GM12878 (cell line): ENCODE measurements around the gene ZNF182. TPM values are rescaled to one million over a fixed set of nuclear protein-coding genes. Genes with fewer than 3 reads are reported as not detected.
"Not testable (repeated sequence)": the region's sequence is repeated elsewhere in the genome, so short reads cannot be mapped to it uniquely, and the experiment has no call there.

Experiments
- ATAC-seq: fragments of 200-7000 bp; cut with Tn5 transposase; 3 replicates; pipeline ENCODE4 v1.9.1; 2020; ENCODE audit warnings: mild to moderate bottlenecking, moderate library complexity
- BruUV-seq: library from RNA; stranded (reverse); fragments of 400-500 nt; replicated peaks from 2 replicates; lab custom pipeline; 2021; lab: Mats Ljungman, UMichigan
- CTCF ChIA-PET: fragments of 300-600 bp; sonication (Branson Sonifier 250); formaldehyde crosslinking; extraction: SDS; loops from one replicate; lab custom pipeline; 2021; ENCODE audit warnings: inconsistent platforms; lab: Yijun Ruan, JAX
- POLR2A ChIA-PET: fragments of 350-600 bp; formaldehyde crosslinking; extraction: SDS; loops from one replicate; lab custom pipeline; 2021; ENCODE audit warnings: inconsistent platforms; lab: Charles Lee
- RAD21 ChIA-PET: fragments of 300-600 bp; sonication (Branson Sonifier 250); formaldehyde crosslinking; loops from one replicate; lab custom pipeline; 2023; ENCODE audit warnings: antibody characterized with exemption; ENCODE audit not compliant: unreplicated experiment; lab: Charles Lee
- SMC1A ChIA-PET: fragments of 300-600 bp; sonication (Branson Sonifier 250); formaldehyde crosslinking; loops from one replicate; lab custom pipeline; 2023; ENCODE audit not compliant: unreplicated experiment, uncharacterized antibody; lab: Charles Lee
- DNase-seq: peaks from one replicate; pipeline ENCODE4 v3.0.0-alpha.2; 2011; ENCODE audit warnings: low read depth, low spot score
- FAIRE-seq: peaks from 3 replicates; lab custom pipeline; 2011; peaks lifted over from hg19 to GRCh38; lab: Jason Lieb, UNC
- H2AFZ ChIP-seq: 2 replicates; pipeline ENCODE4 v1.6.0; 2011; ENCODE audit warnings: low read depth, low read length, control low read depth; ENCODE audit not compliant: control insufficient read depth
- H3K27ac ChIP-seq: 2 replicates; pipeline ENCODE4 v1.5.1; 2011; ENCODE audit warnings: control low read depth; ENCODE audit not compliant: control insufficient read depth, insufficient read depth
- H3K27me3 ChIP-seq, 2 experiments: replicated peaks in 1 of 2; 2 replicates each; pipeline versions ENCODE4 v1.6.0 to v1.6.1; 2011; ENCODE audit warnings: low read length in 1 of 2; ENCODE audit not compliant: control insufficient read depth in 2 of 2, insufficient read depth in 2 of 2
- H3K36me3 ChIP-seq, 2 experiments: 2 replicates each; pipeline ENCODE4 v1.5.1; 2011; ENCODE audit warnings: low read length in 1 of 2; ENCODE audit not compliant: control insufficient read depth in 2 of 2, insufficient read depth in 2 of 2
- H3K4me1 ChIP-seq: 2 replicates; pipeline ENCODE4 v1.6.1; 2011; ENCODE audit warnings: mild to moderate bottlenecking, low read length, moderate library complexity, mixed read lengths; ENCODE audit not compliant: control insufficient read depth, insufficient read depth
- H3K4me2 ChIP-seq: 2 replicates; pipeline ENCODE4 v1.6.0; 2011; ENCODE audit warnings: control low read depth; ENCODE audit not compliant: control insufficient read depth, insufficient read depth
- H3K4me3 ChIP-seq: fragments of 200-600 bp; sonication (generic); 2 replicates; pipeline ENCODE4 v1.5.1; 2016
- H3K79me2 ChIP-seq: 2 replicates; pipeline ENCODE4 v1.6.0; 2011; ENCODE audit warnings: low read length; ENCODE audit not compliant: control insufficient read depth, insufficient read depth
- H3K9ac ChIP-seq: 2 replicates; pipeline ENCODE4 v1.8.0; 2011; ENCODE audit warnings: low read length, control low read depth, mixed read lengths; ENCODE audit not compliant: control insufficient read depth, insufficient read depth
- H3K9me3 ChIP-seq: replicated peaks from 3 replicates; pipeline ENCODE4 v1.5.1; 2011; ENCODE audit warnings: mild to moderate bottlenecking, low read length; ENCODE audit not compliant: control insufficient read depth, insufficient read depth
- H4K20me1 ChIP-seq: 2 replicates; pipeline ENCODE4 v1.6.0; 2011; ENCODE audit not compliant: control insufficient read depth, insufficient read depth
- WGBS: methylation state at CpG from one replicate; pipeline ENCODE4 v1.1.6; 2016; ENCODE audit warnings: low lambda C conversion rate; ENCODE audit not compliant: insufficient replicate concordance, insufficient coverage; ENCODE audit errors: missing lambda C conversion rate; 5-methylcytosine and 5-hydroxymethylcytosine counted together
- in situ Hi-C: fragments of 300-500 bp; cut with MboI; formaldehyde crosslinking; loops from 9 replicates; pipeline ENCODE4 v1.14.3; 2018; ENCODE audit warnings: mixed read lengths
- intact Hi-C: fragments of 100-400 bp; cut with micrococcal nuclease; formaldehyde crosslinking; loops from one replicate; pipeline ENCODE4 v1.14.2; 2022; ENCODE audit not compliant: unreplicated experiment
- polyA plus RNA-seq, 11 experiments: library from polyadenylated mRNA; depleted of rRNA in 4 of 11; unstranded in 6 of 11; stranded (reverse) in 5 of 11; fragments of >200 nt; fragmentation: Nextera tagmentation in 4 of 11; fragmentation: Illumina TruSeq in 1 of 11; extraction: Ambion mirVana in 4 of 11; extraction: Trizol in 1 of 11; gene quantifications; 1 replicate in 1 of 11; 2 replicates in 10 of 11; pipeline versions ENCODE4 v1.2.1 to v1.2.3, GENCODE V29; 2011 to 2016; ENCODE audit warnings: inconsistent platforms in 2 of 11, missing spikeins in 2 of 11, low read depth in 1 of 11
- total RNA-seq, 4 experiments: library from RNA; depleted of rRNA in 3 of 4; stranded (reverse); fragments of >200 nt in 3 of 4; fragmentation: Illumina TruSeq in 1 of 4; extraction: Trizol in 1 of 4; gene quantifications; 2 replicates each; pipeline versions ENCODE4 v1.2.1 to v1.2.3, GENCODE V29; 2013 to 2021

ZNF182 gene
- total and polyA plus RNA-seq, 10 of the 15 experiments (the other 5 are each of a cell fraction or from before 2014, with no cell fraction given) = 0.85 to 7.0 (median 5.3) TPM

GRCh38 chrX:48016583-48017310, 13.0 kb upstream of the ZNF182 start:
- BruUV-seq, SMC1A ChIA-PET, H2AFZ ChIP-seq, FAIRE-seq, POLR2A ChIA-PET, CTCF ChIA-PET, ATAC-seq, in situ Hi-C loops, H3K4me1 ChIP-seq, H3K27ac ChIP-seq, H3K4me3 ChIP-seq, H3K9me3 ChIP-seq, DNase-seq, H3K4me2 ChIP-seq, H4K20me1 ChIP-seq, RAD21 ChIA-PET, H3K9ac ChIP-seq, H3K27me3 ChIP-seq, intact Hi-C loops, H3K79me2 ChIP-seq, H3K36me3 ChIP-seq: not testable (repeated sequence)
- 74% methylated on average over 15 of the region's 46 CpGs for WGBS

GRCh38 chrX:48009445-48009960, 5.7 kb upstream of the ZNF182 start:
- FAIRE-seq, CTCF ChIA-PET, H3K36me3 ChIP-seq, H3K4me1 ChIP-seq, H3K79me2 ChIP-seq, in situ Hi-C loops, H4K20me1 ChIP-seq, intact Hi-C loops, ATAC-seq, H3K9me3 ChIP-seq, H3K4me3 ChIP-seq, POLR2A ChIA-PET, BruUV-seq, DNase-seq, H3K4me2 ChIP-seq, H2AFZ ChIP-seq, SMC1A ChIA-PET, H3K27ac ChIP-seq, RAD21 ChIA-PET, H3K27me3 ChIP-seq, H3K9ac ChIP-seq: not testable (repeated sequence)
- WGBS = no CpG with 5 or more reads among the region's 2 CpGs

GRCh38 chrX:48006688-48007087, 2.9 kb upstream of the ZNF182 start, which contains the start of gene SPACA5:
Gene SPACA5, plus strand, starts transcription at chrX:48006988. Its CDS starts 815 bp downstream, at chrX:48007803.
- BruUV-seq, H3K9me3 ChIP-seq, ATAC-seq, POLR2A ChIA-PET, CTCF ChIA-PET, H3K4me3 ChIP-seq, H3K4me2 ChIP-seq, H3K9ac ChIP-seq, H3K36me3 ChIP-seq, DNase-seq, RAD21 ChIA-PET, SMC1A ChIA-PET, in situ Hi-C loops, FAIRE-seq, H4K20me1 ChIP-seq, H3K27ac ChIP-seq, H3K27me3 ChIP-seq, H3K4me1 ChIP-seq, intact Hi-C loops, H2AFZ ChIP-seq: not testable (repeated sequence)
- peaks cover 15% of the 10 kb centered on the region for H3K79me2 ChIP-seq
- no CpG with 5 or more reads among the region's 8 CpGs for WGBS
